Activated CD8-positive, alpha-beta T cell treated with anti-CD3 and anti-CD28 coated beads for 36 hours (primary cell): ENCODE measurements around the gene THPO. TPM values are rescaled to one million over a fixed set of nuclear protein-coding genes. Genes with fewer than 3 reads are reported as not detected.

Experiments
- ATAC-seq: fragments of 200-7000 bp; cut with Tn5 transposase; one replicate; pipeline ENCODE4 v1.10.0; 2021; ENCODE audit warnings: mild to moderate bottlenecking, moderate library complexity
- CTCF ChIA-PET: fragments of 350-600 bp; sonication (Branson Sonifier 250); formaldehyde crosslinking; loops from one replicate; lab custom pipeline; 2021; ENCODE audit warnings: antibody characterized with exemption; lab: Charles Lee
- POLR2A ChIA-PET: fragments of 350-600 bp; sonication (Branson Sonifier 250); formaldehyde crosslinking; loops from one replicate; lab custom pipeline; 2021; ENCODE audit warnings: antibody characterized with exemption; lab: Charles Lee
- DNase-seq: peaks from one replicate; pipeline ENCODE4 v3.0.0-alpha.2; 2020
- H3K27ac Mint-ChIP-seq: one replicate; pipeline ENCODE4 v1.8.0; 2021; ENCODE audit warnings: mild to moderate bottlenecking, mixed read lengths
- H3K27me3 Mint-ChIP-seq: one replicate; pipeline ENCODE4 v1.8.0; 2021; ENCODE audit warnings: mixed read lengths
- H3K36me3 Mint-ChIP-seq: one replicate; pipeline ENCODE4 v1.8.0; 2021; ENCODE audit warnings: low read depth, mixed read lengths
- H3K4me1 Mint-ChIP-seq: one replicate; pipeline ENCODE4 v1.8.0; 2021; ENCODE audit warnings: low read depth, mixed read lengths
- H3K4me3 Mint-ChIP-seq: one replicate; pipeline ENCODE4 v1.8.0; 2021; ENCODE audit warnings: mild to moderate bottlenecking, moderate library complexity, mixed read lengths
- H3K9me3 Mint-ChIP-seq: one replicate; pipeline ENCODE4 v1.8.0; 2021; ENCODE audit warnings: mixed read lengths
- CTCF ChIP-seq: fragments of 200-600 bp; IDR thresholded peaks from one replicate; pipeline ENCODE4 v1.8.0; 2022; ENCODE audit warnings: antibody characterized with exemption, mild to moderate bottlenecking
- intact Hi-C: fragments of 100-400 bp; cut with micrococcal nuclease; formaldehyde crosslinking; loops from one replicate; pipeline ENCODE4 v1.10.0; 2022
- total RNA-seq, 2 experiments: library from RNA; stranded (reverse); gene quantifications; one replicate each; pipeline ENCODE4 v1.2.3, GENCODE V29; 2021

The THPO gene
- total RNA-seq, 2 experiments from 2014 or later, result not detected

- no peaks in the 10 kb centered on the region for H3K9me3 Mint-ChIP-seq
- DNase-seq, result no peak
- no peak overlapping the region for H3K4me3 Mint-ChIP-seq
- POLR2A ChIA-PET, result interaction anchor here (0.7 to 3.8 kb wide), 5 partner anchors 12 to 23 kb away, joined by 3 to 22 read pairs (median 8); partner anchors contain the start of gene EIF4G1
- no peaks in the 10 kb centered on the region for H3K27me3 Mint-ChIP-seq
- CTCF ChIA-PET, result interaction anchor here (1.0 to 2.8 kb wide), 3 partner anchors 13 to 33 kb away, joined by 3 to 25 read pairs (median 3); no protein-coding TSS in a partner anchor
- no peak for TF ChIP-seq CTCF
- no peak overlapping the region for H3K27ac Mint-ChIP-seq
- intact Hi-C loops, result no loop called here
- ATAC-seq, result no peak
- H3K4me1 Mint-ChIP-seq, result peaks cover 35% of the 10 kb centered on the region
- peaks cover 12% of the 10 kb centered on the region for H3K36me3 Mint-ChIP-seq
Observed at GRCh38 chr3:184339001-184339400, 39.0 kb downstream of the THPO start.

- ChIA-PET CTCF (interaction anchor here (1.0 to 2.8 kb wide), 3 partner anchors 13 to 33 kb away, joined by 3 to 25 read pairs (median 3); no protein-coding TSS in a partner anchor), POLR2A (interaction anchor here (0.7 to 3.8 kb wide), 6 partner anchors 12 to 24 kb away, joined by 3 to 22 read pairs (median 6); partner anchors contain the start of gene EIF4G1)
- TF ChIP-seq CTCF, result no peak
- Mint-ChIP-seq H3K4me3 (no peak overlapping the region), H3K9me3 (no peaks in the 10 kb centered on the region), H3K36me3 (peaks cover 17% of the 10 kb centered on the region), H3K4me1 (peaks cover 40% of the 10 kb centered on the region), H3K27me3 (no peaks in the 10 kb centered on the region), H3K27ac (no peak overlapping the region)
- DNase-seq, result peak; percentile 41
- no peak for ATAC-seq
- intact Hi-C loops, result no loop called here
Observed at GRCh38 chr3:184338511-184338945, 39.5 kb downstream of the THPO start.

- CTCF ChIA-PET, result interaction anchor here (1.0 to 2.8 kb wide), 3 partner anchors 12 to 34 kb away, joined by 3 to 25 read pairs (median 3); no protein-coding TSS in a partner anchor
- no peak for TF ChIP-seq CTCF
- no peak for DNase-seq
- H3K9me3 Mint-ChIP-seq, result no peaks in the 10 kb centered on the region
- no peak overlapping the region for H3K27ac Mint-ChIP-seq
- H3K27me3 Mint-ChIP-seq, result no peaks in the 10 kb centered on the region
- peak overlapping the region; percentile 2 for H3K4me3 Mint-ChIP-seq
- H3K4me1 Mint-ChIP-seq, result peaks cover 45% of the 10 kb centered on the region
- ATAC-seq, result no peak
- H3K36me3 Mint-ChIP-seq, result peaks cover 21% of the 10 kb centered on the region
- POLR2A ChIA-PET, result interaction anchor here (1.2 to 3.8 kb wide), 6 partner anchors 8 to 24 kb away, joined by 4 to 22 read pairs (median 12); partner anchors contain the start of gene EIF4G1
- intact Hi-C loops, result no loop called here
Observed at GRCh38 chr3:184337981-184338380, 40.0 kb downstream of the THPO start.

- H3K27me3 Mint-ChIP-seq, result no peaks in the 10 kb centered on the region
- DNase-seq, result no peak
- H3K4me1 Mint-ChIP-seq, result peaks cover 52% of the 10 kb centered on the region
- peak within 1 kb of the TSS; percentile 83 for H3K27ac Mint-ChIP-seq
- peaks cover 27% of the 10 kb centered on the region for H3K36me3 Mint-ChIP-seq
- ChIA-PET POLR2A (interaction anchor here (0.6 to 3.8 kb wide), 9 partner anchors 9 to 77 kb away, joined by 3 to 22 read pairs (median 5); partner anchors contain the start of gene EIF4G1), CTCF (interaction anchor here (2.8 kb wide), 1 partner anchor 17 kb away, joined by 25 read pairs; no protein-coding TSS in a partner anchor)
- intact Hi-C loops, result no loop called here
- no peak for ATAC-seq
- H3K4me3 Mint-ChIP-seq, result peak within 1 kb of the TSS; percentile 82
- no peaks in the 10 kb centered on the region for H3K9me3 Mint-ChIP-seq
- TF ChIP-seq CTCF, result no peak
Observed at GRCh38 chr3:184337399-184337714, 40.6 kb downstream of the THPO start, which contains the start of gene FAM131A. FAM131A (plus strand) TSS chr3:184337600; CDS start chr3:184337631, 31 bp downstream.
